Fibroblast of lung (primary cell): Measurements from ENCODE around the gene C1orf226.

Experiments
- EZH2 ChIP-seq: IDR thresholded peaks from 2 replicates; pipeline ENCODE4 v1.5.1; 2012; ENCODE audit warnings: low read length, control low read depth, mild to moderate bottlenecking; ENCODE audit errors: missing control alignments
- TF ChIP-seq, protein P1 (sequence below), 2 donors: IDR thresholded peaks in 1 of 2; conservative IDR thresholded peaks in 1 of 2; 1 replicate in 1 of 2; 2 replicates in 1 of 2; pipeline ENCODE4 v1.5.1; 2011 to 2012; ENCODE audit warnings: low read length in 2 of 2, control low read depth in 1 of 2, inconsistent platforms in 1 of 2, low read depth in 1 of 2, mild to moderate bottlenecking in 1 of 2

DNA sequence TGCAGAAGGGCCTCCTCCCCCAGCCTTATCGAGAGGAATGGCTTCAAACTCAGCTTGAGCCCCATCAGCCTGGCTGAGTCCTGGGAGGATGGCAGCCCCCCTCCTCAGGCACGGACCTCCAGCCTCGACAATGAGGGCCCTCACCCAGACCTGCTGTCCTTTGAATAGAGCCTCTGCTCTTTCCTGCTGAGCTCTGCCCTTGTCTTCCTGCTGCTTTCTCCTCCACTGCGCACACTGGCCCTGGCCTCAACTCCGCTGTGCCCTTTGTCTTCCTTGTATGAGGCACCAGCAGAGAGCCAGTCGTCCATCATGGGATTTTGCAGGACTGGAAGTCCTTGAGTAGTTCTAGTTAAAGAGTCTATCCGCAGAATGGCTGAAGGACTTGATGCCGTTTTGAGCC is 2.0 kb downstream of the C1orf226 start:
- TF ChIP-seq, protein P1, sequence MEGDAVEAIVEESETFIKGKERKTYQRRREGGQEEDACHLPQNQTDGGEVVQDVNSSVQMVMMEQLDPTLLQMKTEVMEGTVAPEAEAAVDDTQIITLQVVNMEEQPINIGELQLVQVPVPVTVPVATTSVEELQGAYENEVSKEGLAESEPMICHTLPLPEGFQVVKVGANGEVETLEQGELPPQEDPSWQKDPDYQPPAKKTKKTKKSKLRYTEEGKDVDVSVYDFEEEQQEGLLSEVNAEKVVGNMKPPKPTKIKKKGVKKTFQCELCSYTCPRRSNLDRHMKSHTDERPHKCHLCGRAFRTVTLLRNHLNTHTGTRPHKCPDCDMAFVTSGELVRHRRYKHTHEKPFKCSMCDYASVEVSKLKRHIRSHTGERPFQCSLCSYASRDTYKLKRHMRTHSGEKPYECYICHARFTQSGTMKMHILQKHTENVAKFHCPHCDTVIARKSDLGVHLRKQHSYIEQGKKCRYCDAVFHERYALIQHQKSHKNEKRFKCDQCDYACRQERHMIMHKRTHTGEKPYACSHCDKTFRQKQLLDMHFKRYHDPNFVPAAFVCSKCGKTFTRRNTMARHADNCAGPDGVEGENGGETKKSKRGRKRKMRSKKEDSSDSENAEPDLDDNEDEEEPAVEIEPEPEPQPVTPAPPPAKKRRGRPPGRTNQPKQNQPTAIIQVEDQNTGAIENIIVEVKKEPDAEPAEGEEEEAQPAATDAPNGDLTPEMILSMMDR (conservative IDR thresholded peaks at IDR 0.05 in 1 of 2, IDR thresholded peaks at IDR 0.05 in 1 of 2; ENCODE audit: low read depth in 1 of 2, low read length in 2 of 2), result no peak
- no peak for TF ChIP-seq EZH2
